GM23338 (cell line): Measurements from ENCODE around the gene ZDBF2.

Source experiments
- EZH2 ChIP-seq: fragments of 200-600 bp; sonication (generic); IDR thresholded peaks from one replicate; pipeline ENCODE4 v1.8.0; 2017; ENCODE audit warnings: antibody characterized with exemption, mild to moderate bottlenecking, low read depth; ENCODE audit not compliant: unreplicated experiment
- EZH2phosphoT487 ChIP-seq: fragments of 200-600 bp; sonication (generic); IDR thresholded peaks from one replicate; pipeline ENCODE4 v1.8.1; 2018; ENCODE audit warnings: antibody characterized with exemption; ENCODE audit not compliant: unreplicated experiment
- JUNB ChIP-seq: IDR thresholded peaks from one replicate; pipeline ENCODE4 v1.6.1; 2016; ENCODE audit warnings: antibody characterized with exemption; ENCODE audit not compliant: unreplicated experiment
- POLR2AphosphoS5 ChIP-seq: IDR thresholded peaks from 2 replicates; pipeline ENCODE4 v1.6.1; 2016; ENCODE audit warnings: antibody characterized with exemption, low read depth
- STAT1 ChIP-seq: IDR thresholded peaks from one replicate; pipeline ENCODE4 v1.6.1; 2016; ENCODE audit warnings: antibody characterized with exemption; ENCODE audit not compliant: unreplicated experiment
- ZNF114 ChIP-seq: fragments of 250-450 bp; sonication (Bioruptor Pico); IDR thresholded peaks from 2 replicates; pipeline ENCODE4 v1.5.0; 2020; ENCODE audit warnings: mild to moderate bottlenecking, moderate library complexity
- TF ChIP-seq, protein P1 (sequence below), 2 experiments: fragments of 200-600 bp in 1 of 2; sonication (generic) in 1 of 2; conservative IDR thresholded peaks; 2 replicates each; pipeline versions ENCODE4 v1.5.1 to v1.6.1; 2016 to 2017; ENCODE audit warnings: antibody characterized with exemption in 2 of 2, low read depth in 2 of 2, mild to moderate bottlenecking in 2 of 2, moderate library complexity in 1 of 2
- TF ChIP-seq, protein P2 (sequence below): IDR thresholded peaks from one replicate; pipeline ENCODE4 v1.6.1; 2018; ENCODE audit warnings: antibody characterized with exemption; ENCODE audit not compliant: unreplicated experiment
- TF ChIP-seq, protein P3 (sequence below): IDR thresholded peaks from 2 replicates; pipeline ENCODE4 v1.6.1; 2016; ENCODE audit warnings: antibody characterized with exemption

- TF ChIP-seq, protein P1, sequence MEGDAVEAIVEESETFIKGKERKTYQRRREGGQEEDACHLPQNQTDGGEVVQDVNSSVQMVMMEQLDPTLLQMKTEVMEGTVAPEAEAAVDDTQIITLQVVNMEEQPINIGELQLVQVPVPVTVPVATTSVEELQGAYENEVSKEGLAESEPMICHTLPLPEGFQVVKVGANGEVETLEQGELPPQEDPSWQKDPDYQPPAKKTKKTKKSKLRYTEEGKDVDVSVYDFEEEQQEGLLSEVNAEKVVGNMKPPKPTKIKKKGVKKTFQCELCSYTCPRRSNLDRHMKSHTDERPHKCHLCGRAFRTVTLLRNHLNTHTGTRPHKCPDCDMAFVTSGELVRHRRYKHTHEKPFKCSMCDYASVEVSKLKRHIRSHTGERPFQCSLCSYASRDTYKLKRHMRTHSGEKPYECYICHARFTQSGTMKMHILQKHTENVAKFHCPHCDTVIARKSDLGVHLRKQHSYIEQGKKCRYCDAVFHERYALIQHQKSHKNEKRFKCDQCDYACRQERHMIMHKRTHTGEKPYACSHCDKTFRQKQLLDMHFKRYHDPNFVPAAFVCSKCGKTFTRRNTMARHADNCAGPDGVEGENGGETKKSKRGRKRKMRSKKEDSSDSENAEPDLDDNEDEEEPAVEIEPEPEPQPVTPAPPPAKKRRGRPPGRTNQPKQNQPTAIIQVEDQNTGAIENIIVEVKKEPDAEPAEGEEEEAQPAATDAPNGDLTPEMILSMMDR (conservative IDR thresholded peaks at IDR 0.05; ENCODE audit: low read depth in 2 of 2), result no peak
- TF ChIP-seq EZH2 (no peak), EZH2phosphoT487 (no peak), POLR2AphosphoS5 (no peak), ZNF114 (CRISPR knock-in tag) (no peak), JUNB (no peak), STAT1 (no peak)
- TF ChIP-seq, protein P2, sequence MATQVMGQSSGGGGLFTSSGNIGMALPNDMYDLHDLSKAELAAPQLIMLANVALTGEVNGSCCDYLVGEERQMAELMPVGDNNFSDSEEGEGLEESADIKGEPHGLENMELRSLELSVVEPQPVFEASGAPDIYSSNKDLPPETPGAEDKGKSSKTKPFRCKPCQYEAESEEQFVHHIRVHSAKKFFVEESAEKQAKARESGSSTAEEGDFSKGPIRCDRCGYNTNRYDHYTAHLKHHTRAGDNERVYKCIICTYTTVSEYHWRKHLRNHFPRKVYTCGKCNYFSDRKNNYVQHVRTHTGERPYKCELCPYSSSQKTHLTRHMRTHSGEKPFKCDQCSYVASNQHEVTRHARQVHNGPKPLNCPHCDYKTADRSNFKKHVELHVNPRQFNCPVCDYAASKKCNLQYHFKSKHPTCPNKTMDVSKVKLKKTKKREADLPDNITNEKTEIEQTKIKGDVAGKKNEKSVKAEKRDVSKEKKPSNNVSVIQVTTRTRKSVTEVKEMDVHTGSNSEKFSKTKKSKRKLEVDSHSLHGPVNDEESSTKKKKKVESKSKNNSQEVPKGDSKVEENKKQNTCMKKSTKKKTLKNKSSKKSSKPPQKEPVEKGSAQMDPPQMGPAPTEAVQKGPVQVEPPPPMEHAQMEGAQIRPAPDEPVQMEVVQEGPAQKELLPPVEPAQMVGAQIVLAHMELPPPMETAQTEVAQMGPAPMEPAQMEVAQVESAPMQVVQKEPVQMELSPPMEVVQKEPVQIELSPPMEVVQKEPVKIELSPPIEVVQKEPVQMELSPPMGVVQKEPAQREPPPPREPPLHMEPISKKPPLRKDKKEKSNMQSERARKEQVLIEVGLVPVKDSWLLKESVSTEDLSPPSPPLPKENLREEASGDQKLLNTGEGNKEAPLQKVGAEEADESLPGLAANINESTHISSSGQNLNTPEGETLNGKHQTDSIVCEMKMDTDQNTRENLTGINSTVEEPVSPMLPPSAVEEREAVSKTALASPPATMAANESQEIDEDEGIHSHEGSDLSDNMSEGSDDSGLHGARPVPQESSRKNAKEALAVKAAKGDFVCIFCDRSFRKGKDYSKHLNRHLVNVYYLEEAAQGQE, result no peak
- TF ChIP-seq, protein P3, sequence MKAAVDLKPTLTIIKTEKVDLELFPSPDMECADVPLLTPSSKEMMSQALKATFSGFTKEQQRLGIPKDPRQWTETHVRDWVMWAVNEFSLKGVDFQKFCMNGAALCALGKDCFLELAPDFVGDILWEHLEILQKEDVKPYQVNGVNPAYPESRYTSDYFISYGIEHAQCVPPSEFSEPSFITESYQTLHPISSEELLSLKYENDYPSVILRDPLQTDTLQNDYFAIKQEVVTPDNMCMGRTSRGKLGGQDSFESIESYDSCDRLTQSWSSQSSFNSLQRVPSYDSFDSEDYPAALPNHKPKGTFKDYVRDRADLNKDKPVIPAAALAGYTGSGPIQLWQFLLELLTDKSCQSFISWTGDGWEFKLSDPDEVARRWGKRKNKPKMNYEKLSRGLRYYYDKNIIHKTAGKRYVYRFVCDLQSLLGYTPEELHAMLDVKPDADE, result no peak
These were observed 6.9 kb upstream of the ZDBF2 start for GRCh38 chr2:206267567-206267966.
